ENCODE results near the gene USP7. TPM values are rescaled to one million over a fixed set of nuclear protein-coding genes. Genes with fewer than 3 reads are reported as not detected.

USP7 gene
- total RNA-seq, 1 donor from 2014 or later = 176 TPM

GRCh38 chr16:8967132-8967821 lies 3.6 kb upstream of the USP7 start:
- intact Hi-C loops (cut with micrococcal nuclease) = no loop called here
- Mint-ChIP-seq H3K36me3 (ENCODE audit: low read depth) (peaks cover 4% of the 10 kb centered on the region), H3K4me3 (ENCODE audit: low read depth) (no peak overlapping the region)

GRCh38 chr16:8966817-8967131 lies 3.1 kb upstream of the USP7 start:
- no peak overlapping the region for H3K27ac Mint-ChIP-seq
- peaks cover 9% of the 10 kb centered on the region for H3K36me3 Mint-ChIP-seq (ENCODE audit: low read depth)
- H3K27me3 Mint-ChIP-seq (ENCODE audit: low read depth) = peaks cover 10% of the 10 kb centered on the region
- no peaks in the 10 kb centered on the region for H3K9me3 Mint-ChIP-seq
- DNase-seq (ENCODE audit: low spot score) = no peak
- peaks cover 11% of the 10 kb centered on the region for H3K4me1 Mint-ChIP-seq (ENCODE audit: low read depth)
- H3K4me3 Mint-ChIP-seq (ENCODE audit: low read depth) = no peak overlapping the region
- intact Hi-C loops (cut with micrococcal nuclease) = no loop called here

More at GRCh38 chr16:8967132-8967821, 3.6 kb upstream of the USP7 start:
- no peak for DNase-seq (ENCODE audit: low spot score)
- Mint-ChIP-seq H3K9me3 (no peaks in the 10 kb centered on the region), H3K4me1 (ENCODE audit: low read depth) (peaks cover 6% of the 10 kb centered on the region), H3K27ac (no peak overlapping the region), H3K27me3 (ENCODE audit: low read depth) (peaks cover 10% of the 10 kb centered on the region)

- H3K4me3 Mint-ChIP-seq (ENCODE audit: low read depth) = peak overlapping the region; percentile 69
- peaks cover 13% of the 10 kb centered on the region for H3K36me3 Mint-ChIP-seq (ENCODE audit: low read depth)
- H3K4me1 Mint-ChIP-seq (ENCODE audit: low read depth) = peaks cover 33% of the 10 kb centered on the region
- H3K9me3 Mint-ChIP-seq = no peaks in the 10 kb centered on the region
- H3K27me3 Mint-ChIP-seq (ENCODE audit: low read depth) = peaks cover 7% of the 10 kb centered on the region
- no peak for DNase-seq (ENCODE audit: low spot score)
- peak overlapping the region; percentile 38 for H3K27ac Mint-ChIP-seq
- intact Hi-C loops (cut with micrococcal nuclease) = loop anchor here (5.0 kb wide), 2 partner anchors 42 to 83 kb away; no protein-coding TSS in a partner anchor
Observed at GRCh38 chr16:8964462-8964861, 756 bp upstream of the USP7 start.

GRCh38 chr16:8963010-8963820 lies 491 bp downstream of the USP7 start:
- peaks cover 13% of the 10 kb centered on the region for H3K36me3 Mint-ChIP-seq (ENCODE audit: low read depth)
- no peaks in the 10 kb centered on the region for H3K9me3 Mint-ChIP-seq
- H3K4me1 Mint-ChIP-seq (ENCODE audit: low read depth) = peaks cover 46% of the 10 kb centered on the region
- intact Hi-C loops (cut with micrococcal nuclease) = loop anchor here (5.0 kb wide), 2 partner anchors 41 to 84 kb away; no protein-coding TSS in a partner anchor
- H3K4me3 Mint-ChIP-seq (ENCODE audit: low read depth) = peak overlapping the region; percentile 48
- peak; percentile 12 for DNase-seq (ENCODE audit: low spot score)
- H3K27ac Mint-ChIP-seq = no peak overlapping the region
- peaks cover 7% of the 10 kb centered on the region for H3K27me3 Mint-ChIP-seq (ENCODE audit: low read depth)

- Mint-ChIP-seq H3K9me3 (no peaks in the 10 kb centered on the region), H3K27ac (peak overlapping the region; percentile 78), H3K36me3 (ENCODE audit: low read depth) (peaks cover 13% of the 10 kb centered on the region), H3K27me3 (ENCODE audit: low read depth) (peaks cover 7% of the 10 kb centered on the region), H3K4me3 (ENCODE audit: low read depth) (peak overlapping the region; percentile 91), H3K4me1 (ENCODE audit: low read depth) (peaks cover 51% of the 10 kb centered on the region)
- DNase-seq (ENCODE audit: low spot score) = peak; percentile 37
- intact Hi-C loops (cut with micrococcal nuclease) = loop anchor here (5.0 kb wide), 2 partner anchors 40 to 85 kb away; no protein-coding TSS in a partner anchor
Observed at GRCh38 chr16:8962393-8963009, 1.2 kb downstream of the USP7 start.

GRCh38 chr16:8961811-8962390 lies 1.8 kb downstream of the USP7 start:
- H3K27me3 Mint-ChIP-seq (ENCODE audit: low read depth) = peaks cover 7% of the 10 kb centered on the region
- no peaks in the 10 kb centered on the region for H3K9me3 Mint-ChIP-seq
- peak overlapping the region; percentile 91 for H3K4me3 Mint-ChIP-seq (ENCODE audit: low read depth)
- H3K27ac Mint-ChIP-seq = peak overlapping the region; percentile 78
- intact Hi-C loops (cut with micrococcal nuclease) = loop anchor here (2.0 to 5.0 kb wide), 5 partner anchors 25 to 129 kb away; partner anchors contain the start of genes CARHSP1 and HAPSTR1
- no peak for DNase-seq (ENCODE audit: low spot score)
- peaks cover 13% of the 10 kb centered on the region for H3K36me3 Mint-ChIP-seq (ENCODE audit: low read depth)
- H3K4me1 Mint-ChIP-seq (ENCODE audit: low read depth) = peaks cover 56% of the 10 kb centered on the region

GRCh38 chr16:8960788-8961109 lies 3.0 kb downstream of the USP7 start:
- peak overlapping the region; percentile 77 for H3K27ac Mint-ChIP-seq
- intact Hi-C loops (cut with micrococcal nuclease) = loop anchor here (2.0 to 5.0 kb wide), 5 partner anchors 24 to 130 kb away; partner anchors contain the start of genes CARHSP1 and HAPSTR1
- no peak for DNase-seq (ENCODE audit: low spot score)
- peaks cover 13% of the 10 kb centered on the region for H3K36me3 Mint-ChIP-seq (ENCODE audit: low read depth)
- no peaks in the 10 kb centered on the region for H3K9me3 Mint-ChIP-seq
- peaks cover 65% of the 10 kb centered on the region for H3K4me1 Mint-ChIP-seq (ENCODE audit: low read depth)
- peak overlapping the region; percentile 75 for H3K4me3 Mint-ChIP-seq (ENCODE audit: low read depth)
- H3K27me3 Mint-ChIP-seq (ENCODE audit: low read depth) = no peaks in the 10 kb centered on the region

- Mint-ChIP-seq H3K27me3 (ENCODE audit: low read depth) (no peaks in the 10 kb centered on the region), H3K4me3 (ENCODE audit: low read depth) (peak overlapping the region; percentile 75), H3K36me3 (ENCODE audit: low read depth) (peaks cover 13% of the 10 kb centered on the region), H3K27ac (peak overlapping the region; percentile 77), H3K9me3 (no peaks in the 10 kb centered on the region), H3K4me1 (ENCODE audit: low read depth) (peaks cover 67% of the 10 kb centered on the region)
- peak; percentile 15 for DNase-seq (ENCODE audit: low spot score)
- intact Hi-C loops (cut with micrococcal nuclease) = loop anchor here (2.0 to 5.0 kb wide), 7 partner anchors 15 to 283 kb away; partner anchors contain the start of genes CARHSP1 and HAPSTR1
Observed at GRCh38 chr16:8959921-8960787, 3.6 kb downstream of the USP7 start.

- Mint-ChIP-seq H3K4me3 (ENCODE audit: low read depth) (peak overlapping the region; percentile 75), H3K27me3 (ENCODE audit: low read depth) (no peaks in the 10 kb centered on the region), H3K27ac (peak overlapping the region; percentile 77), H3K4me1 (ENCODE audit: low read depth) (peaks cover 67% of the 10 kb centered on the region), H3K9me3 (no peaks in the 10 kb centered on the region), H3K36me3 (ENCODE audit: low read depth) (peaks cover 13% of the 10 kb centered on the region)
- intact Hi-C loops (cut with micrococcal nuclease) = loop anchor here (2.0 to 5.0 kb wide), 2 partner anchors 14 to 281 kb away; no protein-coding TSS in a partner anchor
- peak; percentile 18 for DNase-seq (ENCODE audit: low spot score)
Observed at GRCh38 chr16:8958344-8959167, 5.2 kb downstream of the USP7 start.

GRCh38 chr16:8957509-8958157 lies 6.1 kb downstream of the USP7 start:
- Mint-ChIP-seq H3K9me3 (no peaks in the 10 kb centered on the region), H3K4me1 (ENCODE audit: low read depth) (peaks cover 71% of the 10 kb centered on the region), H3K36me3 (ENCODE audit: low read depth) (peaks cover 13% of the 10 kb centered on the region), H3K27ac (peak overlapping the region; percentile 68), H3K4me3 (ENCODE audit: low read depth) (peak overlapping the region; percentile 75), H3K27me3 (ENCODE audit: low read depth) (no peaks in the 10 kb centered on the region)
- intact Hi-C loops (cut with micrococcal nuclease) = loop anchor here (2.0 to 5.0 kb wide), 2 partner anchors 13 to 280 kb away; no protein-coding TSS in a partner anchor
- DNase-seq (ENCODE audit: low spot score) = no peak

GRCh38 chr16:8957063-8957397 lies 6.7 kb downstream of the USP7 start:
- H3K4me3 Mint-ChIP-seq (ENCODE audit: low read depth) = no peak overlapping the region
- intact Hi-C loops (cut with micrococcal nuclease) = loop anchor here (5.0 kb wide), 1 partner anchor 280 kb away; no protein-coding TSS in a partner anchor
- H3K4me1 Mint-ChIP-seq (ENCODE audit: low read depth) = peaks cover 72% of the 10 kb centered on the region
- no peaks in the 10 kb centered on the region for H3K27me3 Mint-ChIP-seq (ENCODE audit: low read depth)
- H3K27ac Mint-ChIP-seq = peak overlapping the region; percentile 28
- peaks cover 7% of the 10 kb centered on the region for H3K36me3 Mint-ChIP-seq (ENCODE audit: low read depth)
- DNase-seq (ENCODE audit: low spot score) = no peak
- H3K9me3 Mint-ChIP-seq = no peaks in the 10 kb centered on the region
